Measurements from ENCODE around the gene HCN4. TPM values are rescaled to one million over a fixed set of nuclear protein-coding genes. Genes with fewer than 3 reads are reported as not detected.

Gene HCN4
- total and polyA plus RNA-seq, 2 donors (not counting 3 experiments of a cell fraction or from before 2014, with no cell fraction given) = 0.01 TPM; not detected in 1

DNA sequence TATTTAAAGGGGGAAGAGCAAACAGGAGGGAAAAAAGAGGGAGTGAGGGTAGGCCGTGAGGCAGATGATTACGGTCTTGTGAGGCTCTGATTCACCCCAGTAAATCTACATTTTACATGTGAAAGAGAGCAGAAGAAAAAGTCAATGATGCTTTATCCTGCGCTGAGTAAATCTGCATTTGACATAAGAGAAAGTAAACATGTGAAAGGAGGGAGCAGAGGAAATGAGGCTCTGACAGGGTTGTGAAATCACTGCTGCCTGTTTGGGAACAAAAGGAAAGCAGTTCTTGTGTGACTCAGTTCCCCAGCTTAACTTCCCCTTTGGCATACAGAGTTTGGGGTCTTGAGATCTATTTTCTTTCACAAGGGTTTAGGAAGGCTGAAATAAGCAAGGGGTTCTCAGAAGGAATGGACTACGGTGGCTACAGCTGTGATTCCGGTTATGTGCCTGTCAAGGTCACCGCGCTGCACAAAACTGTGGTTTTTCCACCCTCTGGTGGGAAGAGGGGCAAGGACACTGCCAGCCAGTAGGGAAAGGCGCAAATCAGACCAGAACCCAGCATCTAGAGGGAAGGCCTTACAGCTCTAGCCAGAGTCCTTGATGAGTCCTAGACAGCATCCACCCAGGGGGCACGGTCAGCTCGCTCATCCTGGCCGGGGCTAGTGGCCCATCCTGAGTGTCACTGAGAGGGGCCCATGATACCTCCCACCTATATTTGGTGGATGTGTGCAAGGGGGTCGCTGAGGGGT, 18.9 kb upstream of the HCN4 start:
- ChIA-PET POLR2A (no interaction called here), CTCF (no interaction called here)
- Histone ChIP-seq H3K9me3 (replicated peaks; ENCODE audit: control insufficient read depth, insufficient read depth, low read length) (no peaks in the 10 kb centered on the region), H3K36me3 (ENCODE audit: control insufficient read depth in 2 of 2, extremely low read depth in 1 of 2, insufficient read depth in 2 of 2, low read length in 2 of 2) (no peaks in the 10 kb centered on the region), H3K4me3 (replicated peaks in 1 of 3; ENCODE audit: insufficient read depth in 1 of 3, low read depth in 1 of 3, low read length in 3 of 3) (no peak overlapping the region), H3K9ac (replicated peaks; ENCODE audit: extremely low read depth, insufficient read depth, low read length) (no peak overlapping the region), H3K27me3 (ENCODE audit: control insufficient read depth in 2 of 2, insufficient read depth in 2 of 2, low read length in 2 of 2) (no peaks in the 10 kb centered on the region), H3K4me1 (ENCODE audit: control insufficient read depth, extremely low read depth, insufficient read depth, low read length) (no peaks in the 10 kb centered on the region), H3K27ac (ENCODE audit: insufficient read depth, low read depth, low read length) (no peak overlapping the region), H2AFZ (ENCODE audit: low read depth, low read length) (no peak overlapping the region), H3K9me1 (replicated peaks; ENCODE audit: control insufficient read depth, extremely low read depth, insufficient read depth, low read length) (no peaks in the 10 kb centered on the region), H3K4me2 (ENCODE audit: insufficient read depth, low read length) (no peak overlapping the region), H4K20me1 (replicated peaks; ENCODE audit: control insufficient read depth, extremely low read depth, insufficient read depth, low read length) (no peaks in the 10 kb centered on the region), H3K79me2 (ENCODE audit: control insufficient read depth, insufficient read depth, low read length) (no peaks in the 10 kb centered on the region)
- dilution Hi-C loops (cut with MboI; ENCODE audit: extremely low pct_ligation_motif_present, low sequenced_read_pairs) = no loop called here
- no TSS peak for BruUV-seq (replicated peaks)
- TF ChIP-seq, protein P1, sequence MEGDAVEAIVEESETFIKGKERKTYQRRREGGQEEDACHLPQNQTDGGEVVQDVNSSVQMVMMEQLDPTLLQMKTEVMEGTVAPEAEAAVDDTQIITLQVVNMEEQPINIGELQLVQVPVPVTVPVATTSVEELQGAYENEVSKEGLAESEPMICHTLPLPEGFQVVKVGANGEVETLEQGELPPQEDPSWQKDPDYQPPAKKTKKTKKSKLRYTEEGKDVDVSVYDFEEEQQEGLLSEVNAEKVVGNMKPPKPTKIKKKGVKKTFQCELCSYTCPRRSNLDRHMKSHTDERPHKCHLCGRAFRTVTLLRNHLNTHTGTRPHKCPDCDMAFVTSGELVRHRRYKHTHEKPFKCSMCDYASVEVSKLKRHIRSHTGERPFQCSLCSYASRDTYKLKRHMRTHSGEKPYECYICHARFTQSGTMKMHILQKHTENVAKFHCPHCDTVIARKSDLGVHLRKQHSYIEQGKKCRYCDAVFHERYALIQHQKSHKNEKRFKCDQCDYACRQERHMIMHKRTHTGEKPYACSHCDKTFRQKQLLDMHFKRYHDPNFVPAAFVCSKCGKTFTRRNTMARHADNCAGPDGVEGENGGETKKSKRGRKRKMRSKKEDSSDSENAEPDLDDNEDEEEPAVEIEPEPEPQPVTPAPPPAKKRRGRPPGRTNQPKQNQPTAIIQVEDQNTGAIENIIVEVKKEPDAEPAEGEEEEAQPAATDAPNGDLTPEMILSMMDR (IDR thresholded peaks at IDR 0.05; ENCODE audit: extremely low read depth in 1 of 2, insufficient read depth in 1 of 2, low read depth in 1 of 2, low read length in 2 of 2) = no peak
- TF ChIP-seq EZH2 (IDR thresholded peaks at IDR 0.05; ENCODE audit: borderline replicate concordance, low read depth, low read length, severe bottlenecking) (no peak), GATA2 (IDR thresholded peaks at IDR 0.05; ENCODE audit: insufficient read depth, insufficient read length, low read depth, low read length) (no peak), JUN (IDR thresholded peaks at IDR 0.05; ENCODE audit: borderline replicate concordance, insufficient read depth, insufficient read length, low read depth) (no peak), FOS (IDR thresholded peaks at IDR 0.05; ENCODE audit: borderline replicate concordance, insufficient read depth, low read length) (no peak), MYC (IDR thresholded peaks at IDR 0.05; ENCODE audit: low read depth, low read length) (no peak), POLR2A (IDR thresholded peaks at IDR 0.05; ENCODE audit: low read depth, low read length) (no peak), POLR2AphosphoS5 (IDR thresholded peaks at IDR 0.05; ENCODE audit: insufficient read depth, low read depth, low read length) (no peak)
- TF ChIP-seq, protein P2, sequence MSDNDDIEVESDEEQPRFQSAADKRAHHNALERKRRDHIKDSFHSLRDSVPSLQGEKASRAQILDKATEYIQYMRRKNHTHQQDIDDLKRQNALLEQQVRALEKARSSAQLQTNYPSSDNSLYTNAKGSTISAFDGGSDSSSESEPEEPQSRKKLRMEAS (IDR thresholded peaks at IDR 0.05; ENCODE audit: insufficient read depth, insufficient read length) = no peak
- no peak for DNase-seq (ENCODE audit: low read depth, low spot score)
- FAIRE-seq = no peak
- intact Hi-C loops (cut with micrococcal nuclease) = no loop called here

Measured in endothelial cell of umbilical vein (primary cell).